Measurements from ENCODE around the gene ZC3H13.

Gene ZC3H13

GRCh38 chr13:45934283-45934682, 118.3 kb downstream of the ZC3H13 start:
- no peak for DNase-seq (ENCODE audit: low read depth)

GRCh38 chr13:45933203-45933908, 119.2 kb downstream of the ZC3H13 start:
- no peak for DNase-seq (ENCODE audit: low read depth)

- no peak for DNase-seq (ENCODE audit: low read depth)
These were observed 119.9 kb downstream of the ZC3H13 start for GRCh38 chr13:45932676-45933075.

GRCh38 chr13:45932172-45932571, 120.4 kb downstream of the ZC3H13 start:
- DNase-seq (ENCODE audit: low read depth): no peak

- no peak for DNase-seq (ENCODE audit: low read depth)
These were observed 121.3 kb downstream of the ZC3H13 start for GRCh38 chr13:45931211-45931610.

- DNase-seq (ENCODE audit: low read depth): no peak
These were observed 122.4 kb downstream of the ZC3H13 start for GRCh38 chr13:45930177-45930576.

GRCh38 chr13:45928843-45929242, 123.7 kb downstream of the ZC3H13 start:
- no peak for DNase-seq (ENCODE audit: low read depth)

GRCh38 chr13:45928176-45928575, 124.4 kb downstream of the ZC3H13 start:
- DNase-seq (ENCODE audit: low read depth): no peak

- DNase-seq (ENCODE audit: low read depth): no peak
These were observed 125.8 kb downstream of the ZC3H13 start for GRCh38 chr13:45926741-45927140.

- DNase-seq (ENCODE audit: low read depth): no peak
These were observed 127.4 kb downstream of the ZC3H13 start for GRCh38 chr13:45925151-45925550.

GRCh38 chr13:45921162-45921736, 131.3 kb downstream of the ZC3H13 start:
- DNase-seq (ENCODE audit: low read depth): no peak

- no peak for DNase-seq (ENCODE audit: low read depth)
These were observed 133.9 kb downstream of the ZC3H13 start for GRCh38 chr13:45918597-45918996.

GRCh38 chr13:45917019-45917418, 135.5 kb downstream of the ZC3H13 start:
- no peak for DNase-seq (ENCODE audit: low read depth)

- no peak for DNase-seq (ENCODE audit: low read depth)
These were observed 136.7 kb downstream of the ZC3H13 start for GRCh38 chr13:45915686-45916439.

GRCh38 chr13:45909673-45910072, 142.9 kb downstream of the ZC3H13 start:
- no peak for DNase-seq (ENCODE audit: low read depth)

- no peak for DNase-seq (ENCODE audit: low read depth)
These were observed 143.5 kb downstream of the ZC3H13 start for GRCh38 chr13:45909089-45909488.

GRCh38 chr13:45907503-45907902, 145.0 kb downstream of the ZC3H13 start:
- no peak for DNase-seq (ENCODE audit: low read depth)

Data from HS-27A (cell line).